Caco-2 (cell line): Measurements from ENCODE around the gene ATPAF1. TPM values are rescaled to one million over a fixed set of nuclear protein-coding genes. Genes with fewer than 3 reads are reported as not detected.

ENCODE experiments used
- BruUV-seq: library from RNA; stranded (reverse); fragments of 400-500 nt; replicated peaks from 2 replicates; lab custom pipeline; 2021; lab: Mats Ljungman, UMichigan
- CTCF ChIA-PET: fragments of 300-600 bp; sonication (Branson Sonifier 250); formaldehyde crosslinking; loops from one replicate; lab custom pipeline; 2022; ENCODE audit warnings: antibody characterized with exemption; lab: Charles Lee
- POLR2A ChIA-PET: fragments of 300-600 bp; sonication (Branson Sonifier 250); formaldehyde crosslinking; loops from one replicate; lab custom pipeline; 2022; ENCODE audit warnings: antibody characterized with exemption; lab: Charles Lee
- DNase-seq, 2 experiments: peaks; one replicate each; pipeline versions ENCODE4 v3.0.0 to v3.0.0-alpha.2; 2020 to 2022
- H3K27me3 ChIP-seq: replicated peaks from 2 replicates; pipeline ENCODE4 v1.6.0; 2011; ENCODE audit warnings: low read length; ENCODE audit not compliant: control insufficient read depth, insufficient read depth
- H3K36me3 ChIP-seq: 2 replicates; pipeline ENCODE4 v1.5.1; 2011; ENCODE audit warnings: low read length; ENCODE audit not compliant: control insufficient read depth, insufficient read depth
- H3K4me1 ChIP-seq: fragments of 250-450 bp; sonication (Bioruptor Pico); 2 replicates; pipeline ENCODE4 v1.5.1; 2020; ENCODE audit warnings: mild to moderate bottlenecking
- H3K4me3 ChIP-seq: 2 replicates; pipeline ENCODE4 v1.5.1; 2011; ENCODE audit warnings: low read depth, mild to moderate bottlenecking, control low read depth, low read length
- H3K9me3 ChIP-seq: fragments of 250-450 bp; sonication (Bioruptor Pico); 2 replicates; pipeline ENCODE4 v1.5.1; 2020; ENCODE audit warnings: mild to moderate bottlenecking, moderate library complexity
- H3K27ac Mint-ChIP-seq: one replicate; pipeline ENCODE4 v1.8.0; 2022; ENCODE audit warnings: mixed read lengths; ENCODE audit not compliant: unreplicated experiment
- H3K27me3 Mint-ChIP-seq: one replicate; pipeline ENCODE4 v1.8.0; 2022; ENCODE audit warnings: mixed read lengths; ENCODE audit not compliant: insufficient read depth, unreplicated experiment
- H3K36me3 Mint-ChIP-seq: one replicate; pipeline ENCODE4 v1.8.0; 2022; ENCODE audit warnings: mild to moderate bottlenecking, mixed read lengths; ENCODE audit not compliant: insufficient read depth, unreplicated experiment
- H3K4me1 Mint-ChIP-seq: one replicate; pipeline ENCODE4 v1.8.0; 2022; ENCODE audit warnings: low read depth, mixed read lengths; ENCODE audit not compliant: unreplicated experiment
- H3K4me3 Mint-ChIP-seq: one replicate; pipeline ENCODE4 v1.8.0; 2022; ENCODE audit warnings: mild to moderate bottlenecking, moderate library complexity, mixed read lengths; ENCODE audit not compliant: unreplicated experiment
- H3K9me3 Mint-ChIP-seq: one replicate; pipeline ENCODE4 v1.8.0; 2022; ENCODE audit warnings: mixed read lengths; ENCODE audit not compliant: unreplicated experiment
- intact Hi-C: fragments of 100-400 bp; cut with micrococcal nuclease; formaldehyde crosslinking; loops from one replicate; pipeline ENCODE4 v1.10.0; 2022; ENCODE audit not compliant: unreplicated experiment
- total RNA-seq: library from RNA; stranded (reverse); gene quantifications from 2 replicates; pipeline ENCODE4 v1.2.3, GENCODE V29; 2022
- TF ChIP-seq, protein P1 (sequence below), 2 experiments: fragments of 200-600 bp in 1 of 2; IDR thresholded peaks; 1 replicate in 1 of 2; 2 replicates in 1 of 2; pipeline versions ENCODE4 v1.5.1 to v1.8.0; 2011 to 2022; ENCODE audit warnings: antibody characterized with exemption in 1 of 2, control low read depth in 1 of 2, inconsistent platforms in 1 of 2, low read depth in 1 of 2, low read length in 1 of 2, mild to moderate bottlenecking in 1 of 2, moderate library complexity in 1 of 2; ENCODE audit not compliant: insufficient read depth in 1 of 2, severe bottlenecking in 1 of 2, unreplicated experiment in 1 of 2

Gene ATPAF1
- total RNA-seq, 1 experiment from 2014 or later = 31.7 TPM

DNA sequence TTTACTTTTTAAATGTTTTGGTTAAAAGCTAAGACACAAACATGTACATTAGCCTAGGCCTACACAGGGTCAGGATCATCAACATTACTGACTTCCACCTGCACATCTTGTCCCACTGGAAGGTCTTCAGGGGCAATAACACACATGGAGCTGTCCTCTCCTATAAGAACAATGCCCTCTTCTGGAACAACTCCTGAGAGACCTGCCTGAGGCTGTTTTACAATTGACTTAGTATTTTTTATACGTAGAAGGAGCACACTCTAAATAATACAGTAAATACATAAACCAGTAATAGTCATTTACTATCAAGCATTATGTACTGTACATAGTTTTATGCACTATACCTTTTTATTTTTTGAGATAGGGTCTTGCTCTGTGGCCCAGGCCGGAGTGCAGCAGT lies 37.4 kb downstream of the ATPAF1 start:
- intact Hi-C loops = no loop called here
- Histone ChIP-seq H3K4me1 (no peaks in the 10 kb centered on the region), H3K4me3 (no peak overlapping the region), H3K36me3 (no peaks in the 10 kb centered on the region), H3K27me3 (no peaks in the 10 kb centered on the region), H3K9me3 (no peaks in the 10 kb centered on the region)
- ChIA-PET POLR2A (no interaction called here), CTCF (no interaction called here)
- no peaks in the 10 kb centered on the region for H3K4me1 Mint-ChIP-seq
- TF ChIP-seq, protein P1, sequence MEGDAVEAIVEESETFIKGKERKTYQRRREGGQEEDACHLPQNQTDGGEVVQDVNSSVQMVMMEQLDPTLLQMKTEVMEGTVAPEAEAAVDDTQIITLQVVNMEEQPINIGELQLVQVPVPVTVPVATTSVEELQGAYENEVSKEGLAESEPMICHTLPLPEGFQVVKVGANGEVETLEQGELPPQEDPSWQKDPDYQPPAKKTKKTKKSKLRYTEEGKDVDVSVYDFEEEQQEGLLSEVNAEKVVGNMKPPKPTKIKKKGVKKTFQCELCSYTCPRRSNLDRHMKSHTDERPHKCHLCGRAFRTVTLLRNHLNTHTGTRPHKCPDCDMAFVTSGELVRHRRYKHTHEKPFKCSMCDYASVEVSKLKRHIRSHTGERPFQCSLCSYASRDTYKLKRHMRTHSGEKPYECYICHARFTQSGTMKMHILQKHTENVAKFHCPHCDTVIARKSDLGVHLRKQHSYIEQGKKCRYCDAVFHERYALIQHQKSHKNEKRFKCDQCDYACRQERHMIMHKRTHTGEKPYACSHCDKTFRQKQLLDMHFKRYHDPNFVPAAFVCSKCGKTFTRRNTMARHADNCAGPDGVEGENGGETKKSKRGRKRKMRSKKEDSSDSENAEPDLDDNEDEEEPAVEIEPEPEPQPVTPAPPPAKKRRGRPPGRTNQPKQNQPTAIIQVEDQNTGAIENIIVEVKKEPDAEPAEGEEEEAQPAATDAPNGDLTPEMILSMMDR (IDR thresholded peaks at IDR 0.05; ENCODE audit: insufficient read depth in 1 of 2, low read depth in 1 of 2, low read length in 1 of 2, severe bottlenecking in 1 of 2, unreplicated experiment in 1 of 2) = no peak
- no peaks in the 10 kb centered on the region for H3K27me3 Mint-ChIP-seq
- no peak overlapping the region for H3K27ac Mint-ChIP-seq
- no peaks in the 10 kb centered on the region for H3K9me3 Mint-ChIP-seq
- H3K4me3 Mint-ChIP-seq = no peak overlapping the region
- no TSS peak for BruUV-seq
- no peaks in the 10 kb centered on the region for H3K36me3 Mint-ChIP-seq
- DNase-seq = no peak

DNA sequence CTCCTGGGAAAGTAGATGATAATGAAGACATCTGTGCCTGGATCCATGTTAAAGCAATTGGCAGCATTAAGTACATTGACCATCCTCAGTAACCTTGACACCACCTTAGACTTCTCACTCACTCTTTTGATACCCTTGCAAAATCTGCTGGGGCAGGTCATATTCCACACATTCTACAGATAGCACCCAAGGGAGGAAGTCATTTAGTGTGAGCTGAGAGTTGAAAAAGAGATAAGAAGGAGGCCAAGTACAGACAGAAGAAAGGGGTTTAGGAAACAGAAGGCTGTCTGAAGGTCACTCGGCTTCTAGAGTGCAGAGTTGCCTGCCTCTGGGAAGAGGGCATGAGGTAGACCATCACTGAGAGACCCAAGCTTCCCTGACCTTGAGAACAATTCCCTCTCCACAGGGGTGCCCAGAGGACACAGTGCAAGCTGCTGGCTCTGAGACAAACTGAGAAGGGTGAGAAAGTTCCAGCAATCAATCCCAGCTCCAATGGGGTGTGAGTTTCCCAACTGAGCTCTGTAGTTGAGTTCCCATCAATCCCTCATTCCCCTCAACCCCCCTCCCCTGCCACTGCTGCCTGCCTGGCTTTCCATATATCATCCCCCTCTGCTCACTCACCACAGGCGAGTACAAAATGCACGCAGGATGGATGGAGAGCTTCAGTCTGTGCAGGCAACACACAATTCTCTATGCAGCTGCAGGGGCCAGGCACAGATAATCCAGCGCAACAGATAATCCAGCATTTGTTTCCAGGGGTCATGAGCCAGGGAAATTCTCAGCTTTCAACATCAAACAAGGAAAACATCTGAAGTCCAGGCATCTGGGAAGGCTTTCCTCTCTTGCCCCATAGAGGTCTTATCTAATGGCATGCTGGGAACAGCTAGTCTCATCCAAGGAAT lies 44.2 kb downstream of the ATPAF1 start:
- Mint-ChIP-seq H3K36me3 (no peaks in the 10 kb centered on the region), H3K4me3 (no peak overlapping the region), H3K27me3 (no peaks in the 10 kb centered on the region), H3K9me3 (no peaks in the 10 kb centered on the region), H3K4me1 (peaks cover 6% of the 10 kb centered on the region), H3K27ac (no peak overlapping the region)
- intact Hi-C loops = no loop called here
- Histone ChIP-seq H3K27me3 (no peaks in the 10 kb centered on the region), H3K36me3 (no peaks in the 10 kb centered on the region), H3K4me3 (no peak overlapping the region), H3K4me1 (peaks cover 9% of the 10 kb centered on the region; the same call in 1 of the 2 replicates), H3K9me3 (no peaks in the 10 kb centered on the region)
- no peak for DNase-seq
- TF ChIP-seq, protein P1 (IDR thresholded peaks at IDR 0.05; ENCODE audit: insufficient read depth in 1 of 2, low read depth in 1 of 2, low read length in 1 of 2, severe bottlenecking in 1 of 2, unreplicated experiment in 1 of 2) = no peak
- CTCF ChIA-PET = interaction anchor here (1.7 kb wide), 1 partner anchor 101 kb away, joined by 5 read pairs; no protein-coding TSS in a partner anchor
- BruUV-seq = no TSS peak
- POLR2A ChIA-PET = interaction anchor here (0.7 kb wide), 1 partner anchor 58 kb away, joined by 3 read pairs; no protein-coding TSS in a partner anchor

DNA sequence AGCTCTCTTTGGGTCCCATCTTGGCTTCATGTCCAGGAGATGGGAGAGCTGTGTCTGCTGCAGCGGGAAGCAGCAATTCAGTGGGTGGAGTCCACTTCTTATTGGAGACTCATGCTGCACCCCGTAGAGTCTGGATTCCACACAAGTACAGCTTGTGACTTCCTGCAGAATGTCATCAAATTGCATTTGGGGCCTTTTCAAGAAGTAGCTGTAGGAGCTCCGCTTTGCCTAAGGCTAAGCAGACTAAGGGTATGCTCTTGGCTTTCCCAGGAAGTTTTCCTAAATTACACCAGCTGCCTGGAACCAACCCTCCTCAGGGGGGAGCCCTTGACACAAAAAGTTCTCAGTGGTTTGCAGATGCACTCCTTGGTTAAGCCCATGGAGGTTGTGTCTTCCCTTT lies 45.8 kb downstream of the ATPAF1 start:
- peaks cover 9% of the 10 kb centered on the region for H3K4me1 Mint-ChIP-seq
- H3K4me1 ChIP-seq = peaks cover 9% of the 10 kb centered on the region; the same call in 1 of the 2 replicates
- no peak overlapping the region for H3K4me3 Mint-ChIP-seq
- no peak overlapping the region for H3K4me3 ChIP-seq
- no TSS peak for BruUV-seq
- intact Hi-C loops = loop anchor here (1.0 kb wide), 1 partner anchor 103 kb away; no protein-coding TSS in a partner anchor
- H3K27me3 ChIP-seq = no peaks in the 10 kb centered on the region
- peak in 1 of 2 experiments; percentile 49 for DNase-seq
- TF ChIP-seq, protein P1 (IDR thresholded peaks at IDR 0.05; ENCODE audit: insufficient read depth in 1 of 2, low read depth in 1 of 2, low read length in 1 of 2, severe bottlenecking in 1 of 2, unreplicated experiment in 1 of 2) = peak in 1 of 2 experiments; percentile 40
- ChIA-PET CTCF (interaction anchor here (1.2 to 1.4 kb wide), 2 partner anchors 18 to 103 kb away, joined by 4 to 6 read pairs; partner anchors contain the start of gene MKNK1), POLR2A (no interaction called here)
- H3K9me3 Mint-ChIP-seq = no peaks in the 10 kb centered on the region
- H3K27me3 Mint-ChIP-seq = no peaks in the 10 kb centered on the region
- H3K36me3 ChIP-seq = no peaks in the 10 kb centered on the region
- H3K27ac Mint-ChIP-seq = no peak overlapping the region
- H3K9me3 ChIP-seq = no peaks in the 10 kb centered on the region
- H3K36me3 Mint-ChIP-seq = peaks cover 3% of the 10 kb centered on the region
